ENCODE results near the gene NDUFA8. TPM values are rescaled to one million over a fixed set of nuclear protein-coding genes. Genes with fewer than 3 reads are reported as not detected.

Gene NDUFA8
- total RNA-seq, 1 experiment from 2014 or later: 105 TPM

DNA sequence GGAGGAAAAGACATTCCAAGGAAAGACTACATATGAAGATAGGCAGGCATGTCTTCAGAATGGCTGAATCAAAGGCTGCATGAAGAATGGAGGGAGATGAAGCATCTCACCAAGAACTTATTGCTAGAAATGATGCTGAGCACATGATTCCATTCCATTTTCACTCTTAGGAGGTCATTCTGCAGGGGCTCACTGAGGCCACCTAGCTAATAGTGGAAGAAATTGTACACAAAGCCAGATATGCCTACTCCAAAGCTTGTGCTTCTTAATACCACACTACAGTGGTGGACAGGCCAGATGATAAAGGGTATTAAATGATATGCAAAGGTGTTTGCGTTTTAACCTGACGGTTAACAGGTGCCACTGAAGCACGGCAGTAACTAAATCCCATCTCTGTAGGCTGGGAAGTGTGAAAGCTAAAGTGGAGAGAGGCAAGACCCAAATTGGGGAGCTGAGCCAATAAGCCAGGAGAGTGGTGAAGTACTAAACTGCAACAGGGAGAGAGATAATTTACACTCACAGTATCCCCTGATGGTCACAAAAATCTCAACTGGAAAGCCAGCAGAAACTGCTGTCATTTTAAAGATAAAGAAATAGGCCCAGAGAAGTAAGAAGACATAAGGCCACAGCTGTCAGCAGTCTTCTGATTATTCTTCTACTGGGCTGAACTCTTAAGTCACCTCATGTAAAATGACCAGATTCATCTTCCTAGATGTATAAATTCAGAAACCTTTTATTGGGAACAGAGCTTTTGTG is 14.6 kb downstream of the NDUFA8 start:
- Histone ChIP-seq H3K4me3 (ENCODE audit: low read depth, low read length, poor library complexity, severe bottlenecking) (no peak overlapping the region), H3K36me3 (ENCODE audit: insufficient read depth, low read length, poor library complexity, severe bottlenecking) (peaks cover 53% of the 10 kb centered on the region), H3K27ac (ENCODE audit: low read depth, low read length, poor library complexity, severe bottlenecking) (no peak overlapping the region), H3K9me3 (ENCODE audit: low read depth, low read length, poor library complexity, severe bottlenecking) (no peaks in the 10 kb centered on the region), H3K27me3 (replicated peaks; ENCODE audit: insufficient read depth, low read depth, low read length, poor library complexity) (no peaks in the 10 kb centered on the region), H3K4me1 (ENCODE audit: insufficient read depth, low read length, poor library complexity, severe bottlenecking) (no peaks in the 10 kb centered on the region)
- DNase-seq (ENCODE audit: low spot score): no peak
- ChIA-PET CTCF (interaction anchor here (1.2 kb wide), 1 partner anchor 15 kb away, joined by 3 read pairs; the partner anchor contains the start of genes MORN5 and NDUFA8), POLR2A (ENCODE audit: low non-redundant PET) (no interaction called here)
- intact Hi-C loops (cut with micrococcal nuclease; ENCODE audit: unreplicated experiment): no loop called here
- BruUV-seq (replicated peaks): no TSS peak
- no peak for TF ChIP-seq EZH2 (IDR thresholded peaks at IDR 0.05; ENCODE audit: borderline replicate concordance, low read depth, low read length, poor library complexity, severe bottlenecking)
- TF ChIP-seq, protein P1, sequence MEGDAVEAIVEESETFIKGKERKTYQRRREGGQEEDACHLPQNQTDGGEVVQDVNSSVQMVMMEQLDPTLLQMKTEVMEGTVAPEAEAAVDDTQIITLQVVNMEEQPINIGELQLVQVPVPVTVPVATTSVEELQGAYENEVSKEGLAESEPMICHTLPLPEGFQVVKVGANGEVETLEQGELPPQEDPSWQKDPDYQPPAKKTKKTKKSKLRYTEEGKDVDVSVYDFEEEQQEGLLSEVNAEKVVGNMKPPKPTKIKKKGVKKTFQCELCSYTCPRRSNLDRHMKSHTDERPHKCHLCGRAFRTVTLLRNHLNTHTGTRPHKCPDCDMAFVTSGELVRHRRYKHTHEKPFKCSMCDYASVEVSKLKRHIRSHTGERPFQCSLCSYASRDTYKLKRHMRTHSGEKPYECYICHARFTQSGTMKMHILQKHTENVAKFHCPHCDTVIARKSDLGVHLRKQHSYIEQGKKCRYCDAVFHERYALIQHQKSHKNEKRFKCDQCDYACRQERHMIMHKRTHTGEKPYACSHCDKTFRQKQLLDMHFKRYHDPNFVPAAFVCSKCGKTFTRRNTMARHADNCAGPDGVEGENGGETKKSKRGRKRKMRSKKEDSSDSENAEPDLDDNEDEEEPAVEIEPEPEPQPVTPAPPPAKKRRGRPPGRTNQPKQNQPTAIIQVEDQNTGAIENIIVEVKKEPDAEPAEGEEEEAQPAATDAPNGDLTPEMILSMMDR (conservative IDR thresholded peaks at IDR 0.05; ENCODE audit: low read depth, low read length): peak; percentile 52

DNA sequence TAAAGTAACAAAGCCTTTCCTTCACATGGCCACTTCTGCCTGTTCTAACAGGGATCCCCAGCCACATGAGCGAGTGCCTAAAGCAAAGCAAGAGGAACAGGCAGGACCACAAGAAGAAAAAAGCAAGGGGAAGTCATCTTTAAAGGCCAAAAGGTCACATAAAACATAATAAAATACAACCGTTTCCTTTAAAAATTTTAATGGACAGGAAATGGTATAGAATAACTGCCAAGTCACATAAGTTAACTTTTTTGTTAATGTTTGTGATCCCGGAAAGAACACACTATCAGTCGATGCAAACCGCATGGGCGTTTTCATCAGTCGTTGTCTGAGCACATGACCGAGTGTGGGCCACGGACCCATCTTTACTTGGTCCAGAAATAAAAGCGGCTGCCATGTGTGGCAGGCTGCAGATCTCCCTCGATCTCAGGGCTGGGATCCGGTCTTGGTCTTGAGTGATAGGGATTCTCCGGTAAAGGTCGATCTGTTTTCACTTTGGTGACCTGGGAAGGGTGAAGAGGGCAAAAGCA is 15.6 kb downstream of the NDUFA8 start:
- BruUV-seq (replicated peaks): no TSS peak
- POLR2A ChIA-PET (ENCODE audit: low non-redundant PET): no interaction called here

DNA sequence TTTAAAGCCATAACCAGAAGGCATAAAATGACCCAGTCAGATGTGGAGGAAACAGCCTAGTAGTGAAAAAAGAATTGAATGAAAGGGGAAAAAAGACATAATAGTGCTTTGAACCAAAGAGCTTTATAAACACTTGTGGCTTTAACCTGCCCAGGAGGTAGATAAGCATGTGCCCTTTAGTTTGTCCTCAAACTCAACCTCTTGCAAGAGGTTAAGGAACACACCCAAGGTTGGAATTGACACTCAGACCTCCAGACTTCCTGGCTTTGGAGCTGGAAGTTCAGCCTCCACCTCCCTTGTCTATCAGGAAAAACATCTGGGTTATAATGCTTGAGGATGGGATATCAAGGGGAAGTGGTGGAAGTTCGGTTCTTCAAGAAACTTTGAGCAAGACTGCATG is 16.3 kb downstream of the NDUFA8 start:
- Histone ChIP-seq H3K27ac (ENCODE audit: low read depth, low read length, poor library complexity, severe bottlenecking) (no peak overlapping the region), H3K4me3 (ENCODE audit: low read depth, low read length, poor library complexity, severe bottlenecking) (no peak overlapping the region), H3K9me3 (ENCODE audit: low read depth, low read length, poor library complexity, severe bottlenecking) (no peaks in the 10 kb centered on the region), H3K36me3 (ENCODE audit: insufficient read depth, low read length, poor library complexity, severe bottlenecking) (peaks cover 53% of the 10 kb centered on the region), H3K27me3 (replicated peaks; ENCODE audit: insufficient read depth, low read depth, low read length, poor library complexity) (no peaks in the 10 kb centered on the region), H3K4me1 (ENCODE audit: insufficient read depth, low read length, poor library complexity, severe bottlenecking) (no peaks in the 10 kb centered on the region)
- intact Hi-C loops (cut with micrococcal nuclease; ENCODE audit: unreplicated experiment): no loop called here
- no peak for DNase-seq (ENCODE audit: low spot score)
- no TSS peak for BruUV-seq (replicated peaks)
- TF ChIP-seq, protein P1 (conservative IDR thresholded peaks at IDR 0.05; ENCODE audit: low read depth, low read length): no peak
- no peak for TF ChIP-seq EZH2 (IDR thresholded peaks at IDR 0.05; ENCODE audit: borderline replicate concordance, low read depth, low read length, poor library complexity, severe bottlenecking)
- CTCF ChIA-PET: no interaction called here
- POLR2A ChIA-PET (ENCODE audit: low non-redundant PET): no interaction called here

More for the DNA sequence above, 15.6 kb downstream of the NDUFA8 start:
- H3K9me3 ChIP-seq (ENCODE audit: low read depth, low read length, poor library complexity, severe bottlenecking): no peaks in the 10 kb centered on the region
- no peak overlapping the region for H3K4me3 ChIP-seq (ENCODE audit: low read depth, low read length, poor library complexity, severe bottlenecking)
- H3K27ac ChIP-seq (ENCODE audit: low read depth, low read length, poor library complexity, severe bottlenecking): no peak overlapping the region
- TF ChIP-seq, protein P1 (conservative IDR thresholded peaks at IDR 0.05; ENCODE audit: low read depth, low read length): no peak
- TF ChIP-seq EZH2 (IDR thresholded peaks at IDR 0.05; ENCODE audit: borderline replicate concordance, low read depth, low read length, poor library complexity, severe bottlenecking): no peak
- H3K4me1 ChIP-seq (ENCODE audit: insufficient read depth, low read length, poor library complexity, severe bottlenecking): no peaks in the 10 kb centered on the region
- H3K36me3 ChIP-seq (ENCODE audit: insufficient read depth, low read length, poor library complexity, severe bottlenecking): peaks cover 53% of the 10 kb centered on the region
- CTCF ChIA-PET: interaction anchor here (1.2 kb wide), 1 partner anchor 16 kb away, joined by 3 read pairs; the partner anchor contains the start of genes MORN5 and NDUFA8
- no peak for DNase-seq (ENCODE audit: low spot score)
- intact Hi-C loops (cut with micrococcal nuclease; ENCODE audit: unreplicated experiment): no loop called here
- no peaks in the 10 kb centered on the region for H3K27me3 ChIP-seq (replicated peaks; ENCODE audit: insufficient read depth, low read depth, low read length, poor library complexity)
